ENCODE results near the gene LDLRAD3. TPM values are rescaled to one million over a fixed set of nuclear protein-coding genes. Genes with fewer than 3 reads are reported as not detected.
"Not testable (repeated sequence)": the region's sequence is repeated elsewhere in the genome, so short reads cannot be mapped to it uniquely, and the experiment has no call there.

The LDLRAD3 gene
- total RNA-seq, 3 donors from 2014 or later (not counting 1 experiment from before 2014, with no cell fraction given) = 1.0 to 1.5 (median 1.2) TPM

GRCh38 chr11:36012979-36013378, 69.1 kb downstream of the LDLRAD3 start:
- Mint-ChIP-seq H3K36me3 (no peaks in the 10 kb centered on the region), H3K4me3 (no peak overlapping the region), H3K27ac (no peak overlapping the region), H3K4me1 (no peaks in the 10 kb centered on the region), H3K9me3 (no peaks in the 10 kb centered on the region), H3K27me3 (ENCODE audit: low read depth in 2 of 2) (peaks cover 0 to 14% of the 10 kb centered on the region in 2 donors)
- WGBS (ENCODE audit: insufficient coverage) = 90% methylated on average over 1 of the region's 2 CpGs
- intact Hi-C loops (cut with micrococcal nuclease) = no loop called here
- Histone ChIP-seq H3K4me1 (ENCODE audit: control insufficient read depth, insufficient read depth, low read length) (no peaks in the 10 kb centered on the region), H3K27ac (ENCODE audit: low read length) (no peak overlapping the region), H3K27me3 (ENCODE audit: control insufficient read depth, insufficient read depth, low read length) (no peaks in the 10 kb centered on the region), H3K9me3 (ENCODE audit: control insufficient read depth, insufficient read depth, low read length) (no peaks in the 10 kb centered on the region), H3K36me3 (ENCODE audit: control insufficient read depth, insufficient read depth, low read length) (no peaks in the 10 kb centered on the region), H3K4me3 (ENCODE audit: low read length) (no peak overlapping the region)
- ATAC-seq (no peak), DNase-seq (no peak)
- TF ChIP-seq CTCF (IDR thresholded peaks at IDR 0.05) = no peak

GRCh38 chr11:36013446-36013845, 69.6 kb downstream of the LDLRAD3 start:
- H3K27me3 Mint-ChIP-seq (ENCODE audit: low read depth in 2 of 2) = peaks cover 3 to 14% of the 10 kb centered on the region in 2 donors
- H3K4me3 Mint-ChIP-seq; H3K36me3 ChIP-seq (ENCODE audit: control insufficient read depth, insufficient read depth, low read length); H3K4me3 ChIP-seq (ENCODE audit: low read length); H3K27me3 ChIP-seq (ENCODE audit: control insufficient read depth, insufficient read depth, low read length); H3K4me1 ChIP-seq (ENCODE audit: control insufficient read depth, insufficient read depth, low read length); H3K27ac Mint-ChIP-seq; H3K4me1 Mint-ChIP-seq; DNase-seq; intact Hi-C loops (cut with micrococcal nuclease); H3K9me3 ChIP-seq (ENCODE audit: control insufficient read depth, insufficient read depth, low read length); H3K9me3 Mint-ChIP-seq; H3K36me3 Mint-ChIP-seq; H3K27ac ChIP-seq (ENCODE audit: low read length); ATAC-seq: not testable (repeated sequence)
- WGBS (ENCODE audit: insufficient coverage) = 100% methylated on average over 1 of the region's 1 CpG

- intact Hi-C loops (cut with micrococcal nuclease) = no loop called here
- Mint-ChIP-seq H3K27ac (no peak overlapping the region), H3K27me3 (ENCODE audit: low read depth in 2 of 2) (peaks cover 10 to 11% of the 10 kb centered on the region in 2 donors), H3K4me1 (no peaks in the 10 kb centered on the region), H3K9me3 (no peaks in the 10 kb centered on the region), H3K36me3 (no peaks in the 10 kb centered on the region), H3K4me3 (no peak overlapping the region)
- Histone ChIP-seq H3K27ac (ENCODE audit: low read length) (no peak overlapping the region), H3K27me3 (ENCODE audit: control insufficient read depth, insufficient read depth, low read length) (no peaks in the 10 kb centered on the region), H3K4me3 (ENCODE audit: low read length) (no peak overlapping the region), H3K36me3 (ENCODE audit: control insufficient read depth, insufficient read depth, low read length) (no peaks in the 10 kb centered on the region), H3K4me1 (ENCODE audit: control insufficient read depth, insufficient read depth, low read length) (no peaks in the 10 kb centered on the region), H3K9me3 (ENCODE audit: control insufficient read depth, insufficient read depth, low read length) (no peaks in the 10 kb centered on the region)
- DNase-seq = no peak
- WGBS (ENCODE audit: insufficient coverage) = 48% methylated on average over 8 of the region's 8 CpGs
- ATAC-seq = no peak
- no peak for TF ChIP-seq CTCF (IDR thresholded peaks at IDR 0.05)
Observed at GRCh38 chr11:36013950-36014897, 70.4 kb downstream of the LDLRAD3 start.

- no peaks in the 10 kb centered on the region for H3K36me3 ChIP-seq (ENCODE audit: control insufficient read depth, insufficient read depth, low read length)
- no peak overlapping the region for H3K27ac Mint-ChIP-seq
- WGBS (ENCODE audit: insufficient coverage) = 74% methylated on average over 11 of the region's 14 CpGs
- peaks cover 10 to 16% of the 10 kb centered on the region in 2 donors for H3K27me3 Mint-ChIP-seq (ENCODE audit: low read depth in 2 of 2)
- intact Hi-C loops (cut with micrococcal nuclease) = no loop called here
- H3K4me1 ChIP-seq (ENCODE audit: control insufficient read depth, insufficient read depth, low read length) = no peaks in the 10 kb centered on the region
- DNase-seq (no peak), ATAC-seq (no peak)
- no peak overlapping the region for H3K4me3 Mint-ChIP-seq
- H3K36me3 Mint-ChIP-seq = no peaks in the 10 kb centered on the region
- no peaks in the 10 kb centered on the region for H3K27me3 ChIP-seq (ENCODE audit: control insufficient read depth, insufficient read depth, low read length)
- TF ChIP-seq CTCF (IDR thresholded peaks at IDR 0.05) = no peak
- H3K4me3 ChIP-seq (ENCODE audit: low read length) = no peak overlapping the region
- H3K9me3 Mint-ChIP-seq = no peaks in the 10 kb centered on the region
- no peaks in the 10 kb centered on the region for H3K9me3 ChIP-seq (ENCODE audit: control insufficient read depth, insufficient read depth, low read length)
- H3K4me1 Mint-ChIP-seq = no peaks in the 10 kb centered on the region
- no peak overlapping the region for H3K27ac ChIP-seq (ENCODE audit: low read length)
Observed at GRCh38 chr11:36014898-36015665, 71.2 kb downstream of the LDLRAD3 start.

Data from natural killer cell (primary cell).